Progenitor cell of endocrine pancreas (in vitro differentiated cells): ENCODE measurements around the gene ABLIM2. TPM values are rescaled to one million over a fixed set of nuclear protein-coding genes. Genes with fewer than 3 reads are reported as not detected.

Experiments
- DNase-seq: peaks from one replicate; pipeline ENCODE4 v3.0.0; 2021; ENCODE audit warnings: low spot score; ENCODE audit not compliant: unreplicated experiment
- H3K27ac Mint-ChIP-seq: 2 replicates; pipeline ENCODE4 v1.8.0; 2021; ENCODE audit warnings: mild to moderate bottlenecking, moderate library complexity, mixed read lengths
- H3K27me3 Mint-ChIP-seq: 2 replicates; pipeline ENCODE4 v1.8.0; 2021; ENCODE audit warnings: mixed read lengths
- H3K36me3 Mint-ChIP-seq: 2 replicates; pipeline ENCODE4 v1.8.0; 2022; ENCODE audit warnings: mixed read lengths; ENCODE audit not compliant: insufficient read depth
- H3K4me1 Mint-ChIP-seq: 2 replicates; pipeline ENCODE4 v1.8.0; 2021; ENCODE audit warnings: low read depth, mixed read lengths
- H3K4me3 Mint-ChIP-seq: 2 replicates; pipeline ENCODE4 v1.8.0; 2021; ENCODE audit warnings: low read depth, mild to moderate bottlenecking, moderate library complexity, mixed read lengths
- H3K9me3 Mint-ChIP-seq: 2 replicates; pipeline ENCODE4 v1.8.0; 2021; ENCODE audit warnings: low read depth, mixed read lengths
- total RNA-seq: library from RNA; stranded (reverse); gene quantifications from 2 replicates; pipeline ENCODE4 v1.2.1, GENCODE V29; 2021
- TF ChIP-seq, protein P1 (sequence below): fragments of 200-600 bp; sonication (generic); IDR thresholded peaks from one replicate; pipeline ENCODE4 v1.5.0; 2021; ENCODE audit warnings: antibody characterized with exemption, mild to moderate bottlenecking; ENCODE audit not compliant: unreplicated experiment

The ABLIM2 gene
- total RNA-seq, 1 donor from 2014 or later: 5.7 TPM

DNA sequence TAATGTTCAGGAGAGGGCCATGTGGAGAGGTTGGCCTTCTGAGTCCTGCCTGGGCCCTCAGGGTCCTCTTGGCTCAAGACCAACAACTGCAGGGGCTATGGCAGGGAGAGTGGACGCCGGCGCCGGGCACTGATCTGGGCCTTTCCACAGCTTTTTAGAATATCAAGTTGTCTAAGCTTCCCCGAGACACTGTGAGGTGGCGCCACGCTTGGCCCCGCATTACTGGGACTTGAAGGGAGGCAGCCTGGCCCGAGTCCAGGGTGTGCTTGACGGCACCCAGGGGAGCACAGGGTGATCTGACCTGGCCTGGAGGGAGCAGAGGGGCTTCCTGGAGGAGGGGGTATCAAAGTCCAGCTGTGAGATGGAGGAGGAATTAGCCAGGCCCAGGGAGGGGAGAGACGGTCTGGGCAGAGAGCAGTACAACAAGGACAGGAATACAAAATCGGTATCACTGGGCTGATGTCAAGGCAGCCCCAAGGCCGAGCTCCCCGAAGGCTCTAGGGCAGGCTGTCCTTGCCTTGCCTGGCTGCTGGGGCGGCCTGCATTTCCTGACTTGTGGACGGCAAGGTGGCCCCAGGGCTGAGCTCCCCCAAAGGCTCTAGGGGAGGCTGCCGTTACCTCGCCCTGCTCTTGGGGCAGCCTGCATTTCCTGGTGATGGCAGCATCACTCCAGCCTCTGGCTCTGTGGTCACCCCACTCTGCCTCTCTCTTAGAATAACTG, 28.1 kb downstream of the ABLIM2 start:
- no peak for DNase-seq
- TF ChIP-seq, protein P1, sequence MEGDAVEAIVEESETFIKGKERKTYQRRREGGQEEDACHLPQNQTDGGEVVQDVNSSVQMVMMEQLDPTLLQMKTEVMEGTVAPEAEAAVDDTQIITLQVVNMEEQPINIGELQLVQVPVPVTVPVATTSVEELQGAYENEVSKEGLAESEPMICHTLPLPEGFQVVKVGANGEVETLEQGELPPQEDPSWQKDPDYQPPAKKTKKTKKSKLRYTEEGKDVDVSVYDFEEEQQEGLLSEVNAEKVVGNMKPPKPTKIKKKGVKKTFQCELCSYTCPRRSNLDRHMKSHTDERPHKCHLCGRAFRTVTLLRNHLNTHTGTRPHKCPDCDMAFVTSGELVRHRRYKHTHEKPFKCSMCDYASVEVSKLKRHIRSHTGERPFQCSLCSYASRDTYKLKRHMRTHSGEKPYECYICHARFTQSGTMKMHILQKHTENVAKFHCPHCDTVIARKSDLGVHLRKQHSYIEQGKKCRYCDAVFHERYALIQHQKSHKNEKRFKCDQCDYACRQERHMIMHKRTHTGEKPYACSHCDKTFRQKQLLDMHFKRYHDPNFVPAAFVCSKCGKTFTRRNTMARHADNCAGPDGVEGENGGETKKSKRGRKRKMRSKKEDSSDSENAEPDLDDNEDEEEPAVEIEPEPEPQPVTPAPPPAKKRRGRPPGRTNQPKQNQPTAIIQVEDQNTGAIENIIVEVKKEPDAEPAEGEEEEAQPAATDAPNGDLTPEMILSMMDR: no peak
- Mint-ChIP-seq H3K27ac (peak overlapping the region; percentile 33), H3K4me1 (peaks cover 15% of the 10 kb centered on the region), H3K36me3 (no peaks in the 10 kb centered on the region), H3K9me3 (no peaks in the 10 kb centered on the region), H3K27me3 (no peaks in the 10 kb centered on the region), H3K4me3 (no peak overlapping the region)

DNA sequence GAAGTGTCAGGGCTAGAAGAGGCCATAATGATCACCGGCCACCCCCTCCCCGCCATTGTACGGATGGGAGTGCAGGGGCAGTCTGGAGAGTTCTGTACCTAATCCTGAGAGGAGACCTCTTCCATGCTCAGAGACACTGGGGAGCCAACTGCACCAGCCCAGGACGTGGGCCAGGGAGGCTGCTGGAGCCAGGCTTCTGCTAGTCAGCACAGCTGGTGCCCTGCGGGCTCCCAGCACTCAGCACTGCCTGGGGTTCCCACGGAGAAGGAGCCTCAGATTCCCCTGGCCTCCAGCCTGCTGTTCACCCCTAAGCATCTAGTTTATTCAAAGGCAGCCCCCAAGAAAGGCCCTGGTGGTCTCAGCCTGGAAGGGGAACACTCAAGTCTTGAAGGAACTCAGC, 28.8 kb downstream of the ABLIM2 start:
- DNase-seq: no peak
- TF ChIP-seq, protein P1: no peak
- Mint-ChIP-seq H3K9me3 (no peaks in the 10 kb centered on the region), H3K27me3 (no peaks in the 10 kb centered on the region), H3K36me3 (no peaks in the 10 kb centered on the region), H3K4me1 (peaks cover 12% of the 10 kb centered on the region), H3K27ac (no peak overlapping the region), H3K4me3 (no peak overlapping the region)

DNA sequence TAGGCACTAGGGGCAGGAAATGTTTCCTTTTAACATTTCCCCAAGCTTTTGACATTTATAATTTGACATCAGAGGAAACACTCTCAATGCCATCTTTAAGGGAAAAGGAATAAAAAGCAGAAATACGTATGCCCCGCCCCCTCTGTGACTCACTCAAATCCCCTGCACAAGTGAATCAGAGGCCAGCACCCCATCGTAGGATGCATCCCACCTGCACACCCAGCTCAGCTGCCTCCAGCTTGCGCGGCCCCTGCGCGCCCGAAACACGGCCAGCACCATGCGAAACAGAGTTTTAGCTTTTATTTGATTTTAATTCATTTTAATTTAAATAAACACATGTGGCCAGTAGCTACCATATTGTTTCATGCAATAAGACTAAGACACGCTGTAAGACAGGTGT, 29.5 kb downstream of the ABLIM2 start:
- no peak for DNase-seq
- TF ChIP-seq, protein P1: no peak
- Mint-ChIP-seq H3K9me3 (no peaks in the 10 kb centered on the region), H3K27me3 (no peaks in the 10 kb centered on the region), H3K4me1 (peaks cover 6% of the 10 kb centered on the region), H3K4me3 (no peak overlapping the region), H3K36me3 (no peaks in the 10 kb centered on the region), H3K27ac (no peak overlapping the region)

DNA sequence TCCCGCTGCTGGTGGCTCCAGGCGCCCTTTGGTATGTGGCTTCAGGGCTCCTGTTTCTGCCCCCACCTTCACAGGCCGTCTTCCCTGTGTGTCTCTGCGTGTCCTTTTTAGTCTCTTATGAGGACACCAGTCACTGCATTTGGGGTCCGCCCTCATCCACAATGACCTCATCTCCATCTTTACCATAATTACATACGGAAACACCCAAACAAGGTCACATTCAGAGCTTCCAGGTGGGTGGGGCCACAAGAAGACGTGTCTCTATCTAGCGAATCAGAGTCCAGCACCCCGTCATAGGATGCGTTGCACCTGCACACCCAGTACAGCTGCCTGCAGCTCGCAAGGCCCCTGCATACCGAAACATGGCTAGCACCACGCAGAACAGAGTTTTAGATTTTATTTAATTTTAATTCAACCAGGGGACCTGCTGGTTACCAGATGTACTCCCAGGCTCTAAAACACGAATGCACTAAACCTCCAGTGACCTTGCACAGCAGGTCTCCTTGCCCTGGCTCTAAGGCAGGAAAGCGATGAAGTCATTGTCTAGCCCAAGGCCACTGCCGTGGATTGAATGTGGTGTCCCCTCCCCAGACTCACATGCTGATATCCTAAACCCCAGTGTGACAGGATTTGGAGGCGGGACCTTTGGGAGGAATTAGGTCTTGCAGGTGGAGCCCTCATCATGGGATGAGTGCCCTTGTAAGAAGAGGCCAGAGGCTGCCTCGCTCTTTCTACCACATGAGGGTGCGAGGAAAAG, 30.3 kb downstream of the ABLIM2 start:
- TF ChIP-seq, protein P1: no peak
- no peak overlapping the region for H3K27ac Mint-ChIP-seq
- H3K36me3 Mint-ChIP-seq: no peaks in the 10 kb centered on the region
- H3K4me3 Mint-ChIP-seq: no peak overlapping the region
- no peak for DNase-seq
- H3K4me1 Mint-ChIP-seq: no peaks in the 10 kb centered on the region
- H3K27me3 Mint-ChIP-seq: peaks cover 3% of the 10 kb centered on the region
- no peaks in the 10 kb centered on the region for H3K9me3 Mint-ChIP-seq

DNA sequence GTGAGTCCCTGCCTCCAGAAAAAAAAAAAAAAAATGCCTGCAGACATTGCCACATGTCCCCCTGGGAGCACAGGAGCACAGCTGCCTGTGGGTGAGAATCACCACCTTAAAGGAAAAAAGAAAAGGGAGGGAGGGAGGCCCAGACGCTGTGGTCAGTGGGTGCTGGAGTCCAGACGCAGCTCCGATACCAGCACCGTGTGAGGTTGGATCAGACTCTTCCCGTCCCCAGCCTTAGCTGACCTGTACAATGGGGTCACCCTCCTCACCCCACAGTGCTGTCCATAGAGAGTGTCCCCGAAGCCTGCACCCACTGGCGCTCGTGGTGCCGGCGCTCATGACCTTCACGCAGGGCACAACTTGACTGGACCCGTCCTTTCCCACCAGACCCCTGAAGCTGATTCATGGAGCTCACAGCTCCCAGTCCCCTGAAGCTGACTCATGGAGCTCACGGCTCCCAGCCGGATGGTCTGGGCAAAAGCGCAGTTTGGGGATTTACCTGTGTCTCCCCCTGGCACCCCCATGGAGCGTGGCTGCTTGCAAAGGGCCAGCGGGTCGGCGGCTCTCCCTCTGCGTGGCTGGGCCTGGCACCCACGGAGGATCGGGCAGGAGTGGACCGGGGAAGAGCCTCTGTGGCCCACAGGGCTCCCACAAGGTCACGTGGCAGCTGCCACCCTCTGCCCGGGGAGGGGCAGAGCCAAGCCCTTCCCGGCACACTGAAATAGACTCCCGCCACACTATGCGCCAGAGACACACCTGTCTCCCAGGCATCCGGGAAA, 31.4 kb downstream of the ABLIM2 start:
- Mint-ChIP-seq H3K27me3 (peaks cover 3% of the 10 kb centered on the region), H3K36me3 (no peaks in the 10 kb centered on the region), H3K4me3 (no peak overlapping the region), H3K27ac (no peak overlapping the region), H3K9me3 (no peaks in the 10 kb centered on the region), H3K4me1 (no peaks in the 10 kb centered on the region)
- TF ChIP-seq, protein P1: no peak
- no peak for DNase-seq
